GM19467 (cell line): ENCODE results near the gene GSK3B.

ENCODE experiments used
- ATAC-seq: cut with Tn5 transposase; IDR thresholded peaks from one replicate; pipeline ENCODE4 v1.9.1; 2021; ENCODE audit warnings: mild to moderate bottlenecking, moderate library complexity; ENCODE audit not compliant: unreplicated experiment

GSK3B gene

GRCh38 chr3:120093911-120094775 is at the start of gene GSK3B:
Gene GSK3B (minus strand): TSS chr3:120094447. CDS start chr3:120093434, 1,013 bp downstream.
- ATAC-seq = peak; percentile 31

DNA sequence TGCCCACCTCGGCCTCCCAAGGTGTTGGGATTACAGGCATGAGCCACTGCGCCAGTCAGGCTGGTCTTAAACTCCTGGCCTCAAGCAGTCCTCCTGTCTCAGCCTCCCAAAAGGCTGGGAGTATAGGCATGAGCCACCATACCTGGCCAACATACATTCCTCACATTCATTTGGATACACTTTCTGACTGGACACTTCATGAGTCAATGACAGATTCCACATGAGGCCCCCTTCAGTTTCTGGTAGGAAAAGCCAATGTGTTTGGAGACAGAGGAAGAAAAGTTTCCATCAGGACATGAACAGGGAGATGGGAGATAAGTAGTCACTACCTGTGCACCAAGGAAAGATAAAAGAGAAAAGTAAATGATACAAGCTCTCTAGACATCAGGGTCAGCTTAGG is 49.4 kb upstream of the GSK3B start:
- ATAC-seq = no peak

DNA sequence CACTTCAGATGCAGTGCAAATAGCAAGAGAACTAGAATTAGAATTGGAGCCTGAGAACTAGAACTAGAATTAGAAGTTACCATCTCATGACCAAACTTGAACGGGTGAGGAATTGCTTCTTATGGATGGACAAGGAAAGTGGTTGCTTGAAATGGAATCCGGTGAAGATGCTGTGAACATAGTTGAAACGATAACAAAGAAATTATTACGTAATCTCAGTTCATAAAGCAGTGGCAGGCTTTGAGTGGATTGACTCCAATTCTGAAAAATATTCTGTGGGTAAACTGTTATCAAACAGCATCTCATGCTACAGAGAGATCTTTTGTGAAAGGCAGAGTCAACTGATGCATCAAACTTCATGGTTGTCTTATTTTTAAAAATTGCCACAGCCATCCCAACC is 48.0 kb upstream of the GSK3B start:
- ATAC-seq = no peak

DNA sequence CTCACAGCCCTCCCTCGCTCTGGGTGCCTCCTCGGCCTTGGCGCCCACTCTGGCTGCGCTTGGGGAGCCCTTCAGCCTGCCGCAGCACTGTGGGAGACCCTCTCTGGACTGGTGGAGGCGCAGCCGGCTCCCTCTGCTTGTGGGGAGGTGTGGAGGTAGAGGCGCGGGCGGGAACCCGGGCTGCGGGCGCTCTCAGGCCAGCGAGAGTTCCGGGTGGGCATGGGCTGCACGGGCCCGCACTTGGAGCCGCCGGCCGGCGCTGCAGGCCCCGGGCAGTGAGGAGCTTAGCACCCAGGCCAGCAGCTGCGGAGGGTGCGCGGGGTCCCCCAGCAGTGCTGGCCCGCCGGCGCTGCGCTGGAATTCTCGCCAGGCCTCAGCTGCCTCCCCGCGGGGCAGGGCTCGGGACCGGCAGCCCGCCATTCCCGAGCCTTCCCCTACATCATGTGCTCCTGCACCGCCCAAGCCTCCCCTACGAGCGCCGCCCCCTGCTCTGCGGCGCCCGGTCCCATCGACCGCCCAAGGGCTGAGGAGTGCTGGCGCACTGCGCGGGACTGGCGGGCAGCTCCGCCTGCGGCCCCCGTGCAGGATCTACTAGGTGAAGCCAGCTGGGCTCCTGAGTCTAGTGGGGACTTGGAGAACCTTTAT is 46.0 kb upstream of the GSK3B start:
- no peak for ATAC-seq

GRCh38 chr3:120139140-120139539 is 44.9 kb upstream of the GSK3B start:
- ATAC-seq = no peak

GRCh38 chr3:120137548-120137947 is 43.3 kb upstream of the GSK3B start:
- no peak for ATAC-seq

- no peak for ATAC-seq
Measured at GRCh38 chr3:120130656-120131055, 36.4 kb upstream of the GSK3B start.

GRCh38 chr3:120129718-120130513 is 35.7 kb upstream of the GSK3B start:
- ATAC-seq = no peak

GRCh38 chr3:120129051-120129450 is 34.8 kb upstream of the GSK3B start:
- ATAC-seq = no peak

DNA sequence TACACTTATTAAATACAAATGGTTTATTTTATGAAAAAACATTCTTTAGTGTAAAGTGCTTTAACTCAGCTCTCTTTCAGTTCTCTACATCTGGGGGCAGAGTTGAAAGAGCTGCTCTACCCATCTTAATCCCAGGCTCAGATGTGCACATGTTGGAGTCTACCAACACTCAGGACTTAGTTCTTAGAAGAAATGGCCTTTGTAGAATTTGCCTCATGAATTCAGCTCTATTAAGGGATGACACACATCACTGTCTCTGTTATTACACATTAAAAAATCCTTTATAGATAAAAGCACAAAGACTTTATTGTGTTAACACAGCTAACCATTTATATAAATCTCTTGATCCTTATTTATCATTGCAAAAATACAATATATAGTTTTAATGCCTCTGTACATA is 31.7 kb upstream of the GSK3B start:
- ATAC-seq = no peak

- no peak for ATAC-seq
Measured at GRCh38 chr3:120119846-120120510, 25.7 kb upstream of the GSK3B start.

DNA sequence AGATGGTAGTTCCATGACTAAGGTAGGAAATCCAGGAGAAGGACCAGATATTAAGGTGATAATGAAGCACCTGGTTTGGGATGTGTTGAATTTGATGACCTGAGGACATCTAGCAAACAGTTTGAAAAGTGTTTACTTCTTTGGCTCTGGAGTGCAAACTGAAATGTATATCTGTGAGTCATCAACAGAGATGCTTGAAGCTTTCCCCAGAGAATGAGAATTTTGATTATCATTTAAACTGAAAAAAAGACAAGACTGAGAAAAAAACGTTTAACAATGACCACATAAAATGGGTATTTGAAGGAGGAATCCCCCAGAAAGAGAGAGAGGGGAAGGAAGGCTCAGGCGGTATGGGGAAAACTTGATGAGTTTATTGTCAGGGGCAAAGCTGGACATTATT is 20.7 kb upstream of the GSK3B start:
- no peak for ATAC-seq

DNA sequence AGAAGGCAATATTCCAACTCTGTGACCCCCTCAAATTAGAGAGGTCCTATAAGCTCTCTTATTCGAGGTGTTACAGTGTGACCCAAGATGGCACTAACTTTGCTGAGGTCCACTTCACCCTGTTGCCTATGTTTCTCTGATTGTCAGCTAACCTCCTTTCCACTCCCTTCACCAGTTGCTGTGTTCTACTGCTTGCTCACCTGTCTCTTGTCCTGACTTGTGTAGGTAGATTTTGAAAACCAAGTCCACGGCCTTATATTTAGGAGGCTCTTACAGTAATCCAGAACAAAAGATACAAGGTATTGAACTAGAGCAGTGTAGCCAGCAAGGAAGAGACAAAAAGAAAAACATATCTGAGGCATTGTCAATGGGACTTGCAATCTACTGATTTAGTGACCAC is 20.1 kb upstream of the GSK3B start:
- ATAC-seq = no peak

DNA sequence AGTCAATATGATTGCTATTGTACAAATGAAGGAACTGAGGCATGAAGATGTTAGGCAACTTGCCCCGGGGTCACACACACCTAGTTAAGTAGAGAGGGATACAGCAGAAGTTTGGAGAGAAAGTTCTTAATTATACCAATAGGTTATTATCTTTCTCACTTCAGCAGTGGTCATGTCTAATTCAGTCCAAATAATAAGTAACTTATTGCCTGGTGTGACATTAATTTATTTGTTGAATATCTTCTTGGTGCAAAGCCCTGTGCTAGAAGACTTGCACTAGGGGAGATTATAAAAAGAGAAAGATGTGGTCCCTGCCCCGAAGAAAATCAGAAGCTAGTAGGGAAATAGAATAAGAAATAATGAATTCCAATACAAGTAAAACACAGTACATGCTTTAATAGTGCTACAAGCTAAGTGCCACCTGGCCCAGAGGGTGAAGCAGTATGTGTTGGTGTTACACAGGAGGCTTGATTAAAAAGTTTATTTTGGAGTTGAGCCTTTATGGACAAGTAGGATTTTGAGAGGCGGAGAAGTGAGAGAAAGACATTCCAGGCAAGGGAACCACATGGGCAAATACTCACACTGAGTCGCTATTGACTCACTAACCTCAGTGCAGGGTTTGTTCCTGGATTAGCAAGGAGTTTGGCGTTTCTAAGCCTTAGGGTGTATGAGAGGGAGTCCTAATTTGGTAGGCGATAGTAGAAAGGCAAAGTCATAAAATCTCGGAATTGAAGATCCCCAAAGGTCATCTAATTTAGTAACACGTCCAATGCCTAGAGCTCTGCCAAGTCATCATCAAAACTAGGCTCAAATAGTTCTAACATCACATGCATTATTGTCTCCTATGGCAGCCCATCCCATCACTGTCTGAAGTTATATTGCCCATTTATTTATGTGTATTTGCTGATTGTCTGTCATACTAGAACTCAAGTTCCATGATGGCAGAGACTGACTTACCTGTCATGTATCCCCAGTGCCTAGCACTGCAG is 19.2 kb upstream of the GSK3B start:
- no peak for ATAC-seq

DNA sequence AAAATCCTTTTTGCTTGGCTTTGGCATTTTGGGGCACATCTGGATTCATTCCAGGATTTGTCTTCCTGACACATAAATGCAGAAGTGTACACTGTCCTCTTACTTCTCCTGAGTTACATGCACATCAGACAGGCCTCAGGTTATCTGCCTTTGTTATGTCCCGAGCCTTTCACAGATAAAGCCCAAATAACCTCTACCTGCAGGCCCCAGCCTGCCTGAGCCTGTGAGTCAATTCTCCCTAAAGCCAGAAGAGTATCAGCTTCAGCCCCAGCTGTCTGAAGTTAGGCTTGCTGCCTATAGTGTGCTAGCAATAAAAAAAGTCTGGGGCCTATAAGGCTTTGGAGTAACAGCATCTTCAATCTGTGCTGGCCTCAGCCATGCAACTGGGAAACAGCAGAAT is 17.7 kb upstream of the GSK3B start:
- no peak for ATAC-seq

DNA sequence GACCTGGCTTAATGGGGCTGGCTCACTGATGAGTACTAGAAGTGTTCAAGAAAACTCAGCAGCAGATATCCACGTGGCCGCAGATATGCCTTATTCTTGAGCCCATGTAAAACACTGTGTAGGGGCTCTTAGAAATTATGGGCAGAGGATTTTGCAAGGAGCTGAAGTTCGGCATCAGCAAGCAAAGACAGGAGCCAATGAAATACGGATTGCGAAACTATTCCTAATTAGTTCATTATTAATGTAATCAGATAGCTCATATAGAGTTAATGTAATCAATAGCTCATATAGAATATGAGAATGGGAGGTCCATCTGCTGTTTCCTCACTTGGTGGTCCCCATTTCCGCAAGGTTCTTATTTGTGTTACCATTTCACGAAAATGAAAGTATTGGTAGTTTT is 9.0 kb upstream of the GSK3B start:
- no peak for ATAC-seq

GRCh38 chr3:120102674-120103073 is 8.4 kb upstream of the GSK3B start:
- no peak for ATAC-seq

DNA sequence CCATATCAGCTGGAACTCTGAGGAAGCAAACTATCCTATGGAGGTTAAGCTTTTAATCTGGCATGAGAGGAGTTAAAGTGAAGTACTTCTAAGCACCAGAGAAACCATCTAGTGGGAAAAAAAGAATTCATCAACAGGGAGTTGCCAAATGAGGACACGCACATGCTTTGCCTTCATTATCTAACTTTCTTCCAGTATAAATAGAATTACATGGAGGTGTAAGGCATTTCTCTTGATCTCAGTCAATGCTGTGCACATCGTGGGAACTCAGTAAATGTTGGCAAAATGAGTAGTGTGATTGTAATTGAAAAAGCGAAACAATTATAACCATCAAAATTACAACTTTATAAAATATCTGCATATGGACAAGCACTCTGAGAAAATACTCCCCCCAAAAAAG is 8.0 kb upstream of the GSK3B start:
- ATAC-seq = no peak

DNA sequence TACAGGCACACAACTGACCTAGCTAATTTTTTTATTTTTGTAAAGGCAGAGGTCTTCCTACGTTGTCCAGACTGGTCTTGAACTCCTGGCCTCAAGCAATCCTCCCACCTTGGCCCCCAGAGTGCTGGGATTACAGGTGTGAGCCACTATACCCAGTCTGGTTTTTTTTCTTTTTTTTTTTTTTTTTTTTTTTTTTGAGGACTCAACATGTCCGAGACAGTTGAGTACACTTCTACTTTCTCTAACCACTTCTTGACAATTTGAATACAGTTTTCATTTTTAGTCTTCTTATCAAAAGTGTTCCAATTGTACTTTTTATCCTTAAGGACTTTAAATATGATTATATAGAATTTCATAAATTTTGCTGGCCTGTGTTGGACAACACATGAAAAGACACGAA is 7.4 kb upstream of the GSK3B start:
- ATAC-seq = no peak

DNA sequence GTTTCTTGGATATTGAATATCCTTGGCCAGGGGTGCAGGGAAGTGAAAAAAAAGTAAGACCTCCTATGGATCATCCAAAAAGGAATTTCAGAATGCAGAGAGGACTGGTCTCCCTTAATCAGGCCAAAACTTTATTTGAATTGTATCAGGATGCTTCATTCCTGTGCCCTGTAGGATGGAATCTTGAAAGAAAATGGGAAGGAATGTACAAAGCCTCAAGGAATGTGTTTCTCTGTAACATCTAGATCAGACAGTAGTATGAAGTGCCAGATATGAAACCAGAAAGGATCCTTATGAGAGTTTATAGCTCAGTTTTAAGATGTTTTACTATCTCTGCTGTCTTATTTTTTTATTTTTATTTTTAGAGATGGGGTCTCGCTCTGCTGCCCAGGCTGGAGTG is 6.5 kb upstream of the GSK3B start:
- ATAC-seq = no peak
